Stimulated activated CD8-positive, alpha-beta memory T cell treated with anti-CD3 and anti-CD28 coated beads, Interleukin-4, amount 100 ng/mL, for 1 hour (primary cell): Measurements from ENCODE around the gene RGMA.
"Not testable (repeated sequence)": the region's sequence is repeated elsewhere in the genome, so short reads cannot be mapped to it uniquely, and the experiment has no call there.

ENCODE experiments used
- DNase-seq, 2 donors: peaks; one replicate each; pipeline ENCODE4 v3.0.0-alpha.2; 2020; ENCODE audit warnings: low read depth in 2 of 2, low spot score in 1 of 2

RGMA gene

GRCh38 chr15:93048759-93049161 lies 40.3 kb downstream of the RGMA start:
- DNase-seq, result no peak

- DNase-seq, result no peak
These were observed 40.6 kb downstream of the RGMA start for GRCh38 chr15:93048426-93048721.

GRCh38 chr15:93047621-93048425 lies 41.2 kb downstream of the RGMA start:
- peak in 1 of 2 donors; percentile 9 for DNase-seq

- DNase-seq, result no peak
These were observed 42.3 kb downstream of the RGMA start for GRCh38 chr15:93046721-93047120.

GRCh38 chr15:93046120-93046519 lies 42.9 kb downstream of the RGMA start:
- DNase-seq, result no peak

GRCh38 chr15:93045191-93045785 lies 43.7 kb downstream of the RGMA start:
- DNase-seq, result no peak

GRCh38 chr15:93044301-93045190 lies 44.5 kb downstream of the RGMA start:
- no peak for DNase-seq

GRCh38 chr15:93043621-93044300 lies 45.2 kb downstream of the RGMA start:
- no peak for DNase-seq

- no peak for DNase-seq
These were observed 46.2 kb downstream of the RGMA start for GRCh38 chr15:93042691-93043378.

- DNase-seq, result no peak
These were observed 46.8 kb downstream of the RGMA start for GRCh38 chr15:93042211-93042610.

GRCh38 chr15:93041159-93041547 lies 47.9 kb downstream of the RGMA start:
- no peak for DNase-seq

- no peak for DNase-seq
These were observed 48.5 kb downstream of the RGMA start for GRCh38 chr15:93040288-93041158.

- not testable (repeated sequence) for DNase-seq
These were observed 49.3 kb downstream of the RGMA start for GRCh38 chr15:93039562-93040287.

GRCh38 chr15:93037820-93038705 lies 50.9 kb downstream of the RGMA start:
- DNase-seq, result no peak

GRCh38 chr15:93036951-93037819 lies 51.8 kb downstream of the RGMA start:
- DNase-seq, result no peak

GRCh38 chr15:93035953-93036810 lies 52.8 kb downstream of the RGMA start:
- DNase-seq, result no peak
